Loucy (cell line): Measurements from ENCODE around the gene TRAF6.
A peak's percentile ranks its signal among the peaks of the same experiment; 100 is the strongest.

Experiments
- H2AFZ ChIP-seq: fragments of 200-600 bp; sonication (generic); 2 replicates; pipeline ENCODE4 v1.6.0; 2016; ENCODE audit warnings: antibody characterized with exemption, mild to moderate bottlenecking, low read length, moderate library complexity
- H3F3A ChIP-seq: fragments of 200-600 bp; 2 replicates; pipeline ENCODE4 v1.6.0; 2016; ENCODE audit warnings: antibody characterized with exemption, low read depth, mild to moderate bottlenecking
- H3K27me3 ChIP-seq: fragments of 200-600 bp; sonication (generic); 2 replicates; pipeline ENCODE4 v1.6.1; 2014; ENCODE audit warnings: low read length, mild to moderate bottlenecking; ENCODE audit not compliant: insufficient read depth, poor library complexity, severe bottlenecking
- H3K36me3 ChIP-seq: fragments of 200-600 bp; sonication (generic); 2 replicates; pipeline ENCODE4 v1.6.1; 2016; ENCODE audit warnings: low read length; ENCODE audit not compliant: insufficient read depth
- H3K4me1 ChIP-seq: fragments of 200-600 bp; sonication (generic); 2 replicates; pipeline ENCODE4 v1.5.1; 2014; ENCODE audit warnings: low read length, mild to moderate bottlenecking; ENCODE audit not compliant: insufficient read depth, poor library complexity, severe bottlenecking
- H3K4me2 ChIP-seq: fragments of 200-600 bp; sonication (generic); 2 replicates; pipeline ENCODE4 v1.6.0; 2014; ENCODE audit warnings: antibody characterized with exemption, low read length, low read depth, mild to moderate bottlenecking; ENCODE audit not compliant: poor library complexity, severe bottlenecking
- H3K4me3 ChIP-seq: fragments of 200-600 bp; sonication (generic); 2 replicates; pipeline ENCODE4 v1.5.1; 2014; ENCODE audit warnings: low read length, mild to moderate bottlenecking, mixed read lengths; ENCODE audit not compliant: poor library complexity, severe bottlenecking
- H3K79me2 ChIP-seq: fragments of 200-600 bp; sonication (generic); 2 replicates; pipeline ENCODE4 v1.6.1; 2014; ENCODE audit warnings: low read length; ENCODE audit not compliant: insufficient read depth
- H3K9ac ChIP-seq: fragments of 200-600 bp; sonication (generic); 2 replicates; pipeline ENCODE4 v1.6.0; 2014; ENCODE audit warnings: mild to moderate bottlenecking, low read depth, low read length, moderate library complexity; ENCODE audit not compliant: poor library complexity, severe bottlenecking
- H3K9me2 ChIP-seq: fragments of 200-600 bp; sonication (generic); replicated peaks from 2 replicates; pipeline ENCODE4 v1.6.1; 2016; ENCODE audit warnings: low read depth, low read length, mixed read lengths
- H3K9me3 ChIP-seq: fragments of 200-600 bp; sonication (generic); 2 replicates; pipeline ENCODE4 v1.6.1; 2014; ENCODE audit warnings: mild to moderate bottlenecking, antibody characterized with exemption, low read length, low read depth; ENCODE audit not compliant: insufficient read depth
- H4K20me1 ChIP-seq: fragments of 200-600 bp; sonication (generic); 2 replicates; pipeline ENCODE4 v1.6.0; 2014; ENCODE audit warnings: antibody characterized with exemption, low read length, mild to moderate bottlenecking; ENCODE audit not compliant: insufficient read depth, poor library complexity, severe bottlenecking
- EZH2phosphoT487 ChIP-seq: fragments of 200-600 bp; IDR thresholded peaks from 2 replicates; pipeline ENCODE4 v1.6.1; 2018; ENCODE audit warnings: antibody characterized with exemption, mild to moderate bottlenecking, moderate library complexity, borderline replicate concordance
- TF ChIP-seq, protein P1 (sequence below): fragments of 200-600 bp; sonication (generic); conservative IDR thresholded peaks from 2 replicates; pipeline ENCODE4 v1.5.1; 2014; ENCODE audit warnings: mild to moderate bottlenecking, antibody characterized with exemption, low read length

Gene TRAF6

DNA sequence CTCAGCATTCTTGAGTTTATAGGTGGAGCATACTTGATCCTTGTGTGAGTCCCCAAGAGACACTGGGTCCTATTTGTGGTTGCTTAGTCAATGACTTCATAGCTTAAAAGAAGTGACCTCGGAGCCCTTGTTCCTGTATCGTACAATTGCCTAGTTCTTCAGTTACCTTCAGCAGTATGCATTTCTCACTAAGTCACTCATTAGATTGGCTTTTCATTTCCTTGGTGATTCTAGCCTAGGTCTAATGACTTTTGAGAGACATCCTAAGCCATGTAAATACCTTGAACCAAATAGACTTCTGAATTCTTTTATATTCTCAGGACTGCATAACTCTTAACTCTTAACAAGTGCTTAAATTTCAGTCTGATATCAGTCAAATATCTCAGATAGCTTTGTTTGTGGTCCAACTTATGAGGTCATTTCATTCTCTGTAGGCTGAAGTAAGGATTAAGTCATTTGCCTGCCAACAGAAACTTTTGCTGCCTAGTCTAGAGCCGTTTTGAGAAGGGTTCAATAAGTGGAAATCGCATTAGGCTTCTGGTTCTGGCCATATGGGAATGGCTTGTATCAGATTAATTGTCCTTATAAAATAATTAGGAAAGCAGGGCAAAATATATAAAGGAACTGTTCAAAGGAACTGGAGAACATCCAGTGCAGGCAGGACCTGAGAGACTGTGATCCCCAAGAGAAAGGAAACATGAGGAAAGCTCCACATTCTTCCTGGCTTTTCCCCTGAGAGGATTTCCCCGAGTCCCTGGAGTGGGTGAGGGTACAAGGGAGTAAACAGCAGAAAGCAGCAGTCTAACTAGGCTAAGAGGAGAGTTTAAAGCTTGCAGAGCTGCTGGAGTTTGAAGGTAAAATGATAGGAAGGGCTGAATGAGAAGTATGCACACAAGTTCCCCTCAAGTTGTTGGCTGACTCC, 39.9 kb downstream of the TRAF6 start:
- Histone ChIP-seq H3K4me1 (peaks cover 22% of the 10 kb centered on the region), H3K79me2 (no peaks in the 10 kb centered on the region), H3K36me3 (peaks cover 10% of the 10 kb centered on the region; the same call in 1 of the 2 replicates), H3K4me2 (no peak overlapping the region), H2AFZ (no peak overlapping the region), H3K9me3 (no peaks in the 10 kb centered on the region), H4K20me1 (no peaks in the 10 kb centered on the region), H3K9me2 (no peaks in the 10 kb centered on the region), H3K27me3 (no peaks in the 10 kb centered on the region), H3F3A (no peaks in the 10 kb centered on the region), H3K4me3 (no peak overlapping the region), H3K9ac (no peak overlapping the region)
- TF ChIP-seq, protein P1, sequence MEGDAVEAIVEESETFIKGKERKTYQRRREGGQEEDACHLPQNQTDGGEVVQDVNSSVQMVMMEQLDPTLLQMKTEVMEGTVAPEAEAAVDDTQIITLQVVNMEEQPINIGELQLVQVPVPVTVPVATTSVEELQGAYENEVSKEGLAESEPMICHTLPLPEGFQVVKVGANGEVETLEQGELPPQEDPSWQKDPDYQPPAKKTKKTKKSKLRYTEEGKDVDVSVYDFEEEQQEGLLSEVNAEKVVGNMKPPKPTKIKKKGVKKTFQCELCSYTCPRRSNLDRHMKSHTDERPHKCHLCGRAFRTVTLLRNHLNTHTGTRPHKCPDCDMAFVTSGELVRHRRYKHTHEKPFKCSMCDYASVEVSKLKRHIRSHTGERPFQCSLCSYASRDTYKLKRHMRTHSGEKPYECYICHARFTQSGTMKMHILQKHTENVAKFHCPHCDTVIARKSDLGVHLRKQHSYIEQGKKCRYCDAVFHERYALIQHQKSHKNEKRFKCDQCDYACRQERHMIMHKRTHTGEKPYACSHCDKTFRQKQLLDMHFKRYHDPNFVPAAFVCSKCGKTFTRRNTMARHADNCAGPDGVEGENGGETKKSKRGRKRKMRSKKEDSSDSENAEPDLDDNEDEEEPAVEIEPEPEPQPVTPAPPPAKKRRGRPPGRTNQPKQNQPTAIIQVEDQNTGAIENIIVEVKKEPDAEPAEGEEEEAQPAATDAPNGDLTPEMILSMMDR = no peak
- TF ChIP-seq EZH2phosphoT487 = no peak

DNA sequence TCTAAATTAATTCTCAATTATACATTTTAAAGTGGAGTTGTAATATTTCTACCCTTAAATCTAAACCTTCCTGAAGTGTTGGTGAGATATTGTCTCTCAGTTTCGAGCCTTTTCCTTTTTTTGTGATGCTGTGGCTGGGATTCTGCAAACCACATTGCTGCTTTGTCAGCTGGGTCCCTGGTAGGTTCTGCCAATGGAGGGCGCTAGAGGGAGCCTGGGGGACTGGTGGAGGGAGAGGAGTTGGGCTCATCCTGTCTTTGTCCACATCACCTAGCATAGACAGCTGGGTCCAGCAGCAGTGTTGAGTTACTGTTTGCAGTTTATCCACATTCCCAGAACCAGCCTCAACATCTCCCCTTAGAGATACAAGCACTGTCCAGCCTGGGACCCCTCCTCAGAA, 41.0 kb downstream of the TRAF6 start:
- Histone ChIP-seq H3K4me3 (no peak overlapping the region), H3K9me2 (no peaks in the 10 kb centered on the region), H3K4me1 (peaks cover 29% of the 10 kb centered on the region), H3K79me2 (no peaks in the 10 kb centered on the region), H3K36me3 (peaks cover 11% of the 10 kb centered on the region; the same call in 1 of the 2 replicates), H2AFZ (no peak overlapping the region), H3K4me2 (no peak overlapping the region), H3F3A (no peaks in the 10 kb centered on the region), H4K20me1 (no peaks in the 10 kb centered on the region), H3K9me3 (no peaks in the 10 kb centered on the region), H3K9ac (no peak overlapping the region), H3K27me3 (no peaks in the 10 kb centered on the region)
- TF ChIP-seq, protein P1 = peak; percentile 93
- no peak for TF ChIP-seq EZH2phosphoT487

DNA sequence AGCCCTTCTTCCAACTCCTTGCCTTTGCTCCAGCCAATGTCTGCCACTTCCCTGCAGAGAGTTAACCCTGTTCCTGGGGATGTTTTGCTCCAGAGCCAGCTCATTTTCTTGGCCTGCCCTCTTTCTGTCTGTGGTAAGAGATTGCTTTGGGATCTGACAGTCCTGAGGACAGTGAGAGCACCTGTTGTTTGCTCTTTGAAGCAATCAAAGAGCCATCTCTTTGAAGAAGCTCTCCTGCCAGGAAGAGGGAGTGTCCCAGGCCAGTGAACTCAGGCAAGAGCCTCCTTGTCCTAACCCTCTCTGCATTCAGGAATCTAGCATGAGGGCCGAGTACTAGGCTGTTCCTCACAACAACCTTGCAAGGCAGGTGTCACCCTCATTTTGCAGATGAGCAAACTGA, 42.2 kb downstream of the TRAF6 start:
- no peak for TF ChIP-seq EZH2phosphoT487
- TF ChIP-seq, protein P1 = no peak
- Histone ChIP-seq H3K27me3 (no peaks in the 10 kb centered on the region), H3K4me1 (peaks cover 29% of the 10 kb centered on the region), H3K79me2 (no peaks in the 10 kb centered on the region), H3K4me3 (no peak overlapping the region), H2AFZ (no peak overlapping the region), H3K9me3 (no peaks in the 10 kb centered on the region), H3K4me2 (no peak overlapping the region), H3K9ac (no peak overlapping the region), H3K9me2 (no peaks in the 10 kb centered on the region), H4K20me1 (no peaks in the 10 kb centered on the region), H3K36me3 (peaks cover 23% of the 10 kb centered on the region; the same call in 1 of the 2 replicates), H3F3A (no peaks in the 10 kb centered on the region)
